Esophagus (tissue), 2 donors: Measurements from ENCODE around the gene TIMM17A. TPM values are rescaled to one million over a fixed set of nuclear protein-coding genes. Genes with fewer than 3 reads are reported as not detected.
"Not testable (repeated sequence)": the region's sequence is repeated elsewhere in the genome, so short reads cannot be mapped to it uniquely, and the experiment has no call there.

Experiments
- H3K27ac ChIP-seq, 2 donors: one replicate each; pipeline ENCODE4 v1.5.1; 2013; ENCODE audit warnings: low read depth in 2 of 2, mild to moderate bottlenecking in 2 of 2, inconsistent platforms in 1 of 2, low read length in 1 of 2, moderate library complexity in 1 of 2
- H3K27me3 ChIP-seq, 2 donors: one replicate each; pipeline ENCODE4 v1.6.1; 2013; ENCODE audit warnings: low read length in 2 of 2, control low read depth in 1 of 2, mild to moderate bottlenecking in 1 of 2; ENCODE audit not compliant: insufficient read depth in 2 of 2, control insufficient read depth in 1 of 2
- H3K36me3 ChIP-seq, 2 donors: one replicate each; pipeline ENCODE4 v1.6.1; 2013; ENCODE audit warnings: low read length in 1 of 2; ENCODE audit not compliant: control insufficient read depth in 2 of 2, insufficient read depth in 2 of 2
- H3K4me1 ChIP-seq, 2 donors: one replicate each; pipeline ENCODE4 v1.6.1; 2013; ENCODE audit warnings: low read length in 1 of 2; ENCODE audit not compliant: control insufficient read depth in 2 of 2, insufficient read depth in 2 of 2
- H3K4me3 ChIP-seq, 2 donors: one replicate each; pipeline ENCODE4 v1.5.1; 2013; ENCODE audit warnings: low read length in 2 of 2, mild to moderate bottlenecking in 2 of 2, low read depth in 1 of 2, moderate library complexity in 1 of 2
- H3K9me3 ChIP-seq, 2 donors: one replicate each; pipeline ENCODE4 v1.6.1; 2013; ENCODE audit warnings: mild to moderate bottlenecking in 2 of 2, low read depth in 1 of 2, low read length in 1 of 2, moderate library complexity in 1 of 2; ENCODE audit not compliant: control insufficient read depth in 2 of 2, insufficient read depth in 1 of 2
- WGBS, 2 donors: extraction: QIAGEN DNeasy Blood & Tissue Kit; methylation state at CpG; one replicate each; pipeline ENCODE4 v1.1.7; 2013; 5-methylcytosine and 5-hydroxymethylcytosine counted together
- polyA plus RNA-seq, 2 donors: library from polyadenylated mRNA; stranded (reverse); fragments of 200-250 nt; gene quantifications; one replicate each; pipeline ENCODE4 v1.2.3, GENCODE V29; 2013
- donor health status: healthy with polysubstance abuse.
- donor health status: Bipolar disorder and iron deficiency.

The TIMM17A gene
- polyA plus RNA-seq, 2 donors, result 21.7 to 37.4 TPM

- WGBS, 2 donors, result 48 to 63% methylated on average over 4 of the region's 4 CpGs
- peak overlapping the region; percentile 53 to 61 for H3K27ac ChIP-seq
- H3K9me3 ChIP-seq, result no peaks in the 10 kb centered on the region
- no peaks in the 10 kb centered on the region for H3K36me3 ChIP-seq
- peaks cover 4 to 8% of the 10 kb centered on the region in 2 donors for H3K4me1 ChIP-seq
- no peak overlapping the region for H3K4me3 ChIP-seq
- H3K27me3 ChIP-seq, result no peaks in the 10 kb centered on the region
These were observed 16.8 kb upstream of the TIMM17A start for GRCh38 chr1:201938440-201939035.

- no peaks in the 10 kb centered on the region for H3K9me3 ChIP-seq
- peak overlapping the region; percentile 37 to 52 for H3K27ac ChIP-seq
- H3K4me3 ChIP-seq, result no peak overlapping the region
- 52 to 55% methylated on average over 4 of the region's 4 CpGs for WGBS, 2 donors
- H3K36me3 ChIP-seq, result no peaks in the 10 kb centered on the region
- peaks cover 1 to 4% of the 10 kb centered on the region in 2 donors for H3K4me1 ChIP-seq
- H3K27me3 ChIP-seq, result no peaks in the 10 kb centered on the region
These were observed 16.2 kb upstream of the TIMM17A start for GRCh38 chr1:201939148-201939547.

GRCh38 chr1:201939574-201939973, 15.7 kb upstream of the TIMM17A start:
- Histone ChIP-seq H3K27ac (peak overlapping the region; percentile 37 to 52), H3K36me3 (no peaks in the 10 kb centered on the region), H3K4me3 (no peak overlapping the region), H3K27me3 (no peaks in the 10 kb centered on the region), H3K9me3 (no peaks in the 10 kb centered on the region), H3K4me1 (peaks cover 0 to 3% of the 10 kb centered on the region in 2 donors)
- WGBS, 2 donors, result 67 to 71% methylated on average over 5 of the region's 5 CpGs

- not testable (repeated sequence) for H3K36me3 ChIP-seq, H3K9me3 ChIP-seq, H3K4me3 ChIP-seq, H3K27me3 ChIP-seq, H3K4me1 ChIP-seq
- WGBS, 2 donors, result 83 to 93% methylated on average over 10 of the region's 10 CpGs
- peak overlapping the region in 1 of 2 donors; percentile 46 for H3K27ac ChIP-seq
These were observed 15.0 kb upstream of the TIMM17A start for GRCh38 chr1:201940316-201940715.

- no peaks in the 10 kb centered on the region for H3K9me3 ChIP-seq
- 54 to 62% methylated on average over 18 of the region's 18 CpGs for WGBS, 2 donors
- H3K4me3 ChIP-seq, result peak overlapping the region; percentile 33 to 55
- no peaks in the 10 kb centered on the region for H3K36me3 ChIP-seq
- H3K27me3 ChIP-seq, result no peaks in the 10 kb centered on the region
- peak overlapping the region; percentile 24 to 34 for H3K27ac ChIP-seq
- peaks cover 0 to 5% of the 10 kb centered on the region in 2 donors for H3K4me1 ChIP-seq
These were observed 13.7 kb upstream of the TIMM17A start for GRCh38 chr1:201941420-201942128.

- 87 to 92% methylated on average over 1 of the region's 1 CpG for WGBS, 2 donors
- Histone ChIP-seq H3K27ac (peak overlapping the region; percentile 34 to 59), H3K9me3 (no peaks in the 10 kb centered on the region), H3K4me3 (peak overlapping the region in 1 of 2 donors; percentile 55), H3K36me3 (no peaks in the 10 kb centered on the region), H3K4me1 (peaks cover 0 to 5% of the 10 kb centered on the region in 2 donors), H3K27me3 (no peaks in the 10 kb centered on the region)
These were observed 13.2 kb upstream of the TIMM17A start for GRCh38 chr1:201942129-201942495.

GRCh38 chr1:201944002-201944401, 11.3 kb upstream of the TIMM17A start:
- no peaks in the 10 kb centered on the region for H3K36me3 ChIP-seq
- peak overlapping the region; percentile 40 to 72 for H3K27ac ChIP-seq
- H3K27me3 ChIP-seq, result no peaks in the 10 kb centered on the region
- 74 to 81% methylated on average over 6 of the region's 6 CpGs for WGBS, 2 donors
- H3K4me1 ChIP-seq, result peaks cover 0 to 7% of the 10 kb centered on the region in 2 donors
- no peaks in the 10 kb centered on the region for H3K9me3 ChIP-seq
- H3K4me3 ChIP-seq, result peak overlapping the region; percentile 34 to 55

GRCh38 chr1:201944639-201945038, 10.7 kb upstream of the TIMM17A start:
- H3K27me3 ChIP-seq, result no peaks in the 10 kb centered on the region
- no peaks in the 10 kb centered on the region for H3K36me3 ChIP-seq
- H3K4me3 ChIP-seq, result peak overlapping the region; percentile 34 to 55
- 52 to 55% methylated on average over 3 of the region's 3 CpGs for WGBS, 2 donors
- H3K4me1 ChIP-seq, result peaks cover 0 to 7% of the 10 kb centered on the region in 2 donors
- H3K27ac ChIP-seq, result peak overlapping the region; percentile 26 to 40
- H3K9me3 ChIP-seq, result no peaks in the 10 kb centered on the region

GRCh38 chr1:201945157-201945556, 10.1 kb upstream of the TIMM17A start:
- Histone ChIP-seq H3K36me3 (no peaks in the 10 kb centered on the region), H3K4me3 (peak overlapping the region; percentile 43 to 55), H3K4me1 (peaks cover 0 to 7% of the 10 kb centered on the region in 2 donors), H3K9me3 (no peaks in the 10 kb centered on the region), H3K27ac (peak overlapping the region; percentile 54 to 60), H3K27me3 (no peaks in the 10 kb centered on the region)
- WGBS, 2 donors, result 46 to 55% methylated on average over 4 of the region's 4 CpGs

- peaks cover 0 to 7% of the 10 kb centered on the region in 2 donors for H3K4me1 ChIP-seq
- peak overlapping the region; percentile 60 to 89 for H3K27ac ChIP-seq
- H3K9me3 ChIP-seq, result no peaks in the 10 kb centered on the region
- H3K27me3 ChIP-seq, result no peaks in the 10 kb centered on the region
- no peaks in the 10 kb centered on the region for H3K36me3 ChIP-seq
- H3K4me3 ChIP-seq, result peak overlapping the region; percentile 43 to 55
- 28 to 31% methylated on average over 10 of the region's 10 CpGs for WGBS, 2 donors
These were observed 9.5 kb upstream of the TIMM17A start for GRCh38 chr1:201945863-201946223.
